GM23248 (cell line): Measurements from ENCODE around the gene TMEM250.

Experiments used
- EZH2 ChIP-seq: fragments of 200-600 bp; sonication (generic); IDR thresholded peaks from 2 replicates; pipeline ENCODE4 v1.6.1; 2018; ENCODE audit warnings: antibody characterized with exemption, mild to moderate bottlenecking; ENCODE audit not compliant: insufficient read depth, poor library complexity, severe bottlenecking
- EZH2phosphoT487 ChIP-seq: fragments of 200-600 bp; sonication (generic); IDR thresholded peaks from 2 replicates; pipeline ENCODE4 v1.6.1; 2018; ENCODE audit warnings: antibody characterized with exemption, moderate library complexity, mild to moderate bottlenecking, low read depth; ENCODE audit not compliant: insufficient read depth

- no peak for TF ChIP-seq EZH2
- no peak for TF ChIP-seq EZH2phosphoT487
Measured at GRCh38 chr9:136080716-136081112, 38.0 kb downstream of the TMEM250 start.
